Globus pallidus (tissue), 1 donor: ENCODE data around the gene ATG4D.

ENCODE experiments used
- DNase-seq: peaks from one replicate; pipeline ENCODE4 v3.0.0-alpha.2; 2015; ENCODE audit warnings: low spot score

The ATG4D gene

DNA sequence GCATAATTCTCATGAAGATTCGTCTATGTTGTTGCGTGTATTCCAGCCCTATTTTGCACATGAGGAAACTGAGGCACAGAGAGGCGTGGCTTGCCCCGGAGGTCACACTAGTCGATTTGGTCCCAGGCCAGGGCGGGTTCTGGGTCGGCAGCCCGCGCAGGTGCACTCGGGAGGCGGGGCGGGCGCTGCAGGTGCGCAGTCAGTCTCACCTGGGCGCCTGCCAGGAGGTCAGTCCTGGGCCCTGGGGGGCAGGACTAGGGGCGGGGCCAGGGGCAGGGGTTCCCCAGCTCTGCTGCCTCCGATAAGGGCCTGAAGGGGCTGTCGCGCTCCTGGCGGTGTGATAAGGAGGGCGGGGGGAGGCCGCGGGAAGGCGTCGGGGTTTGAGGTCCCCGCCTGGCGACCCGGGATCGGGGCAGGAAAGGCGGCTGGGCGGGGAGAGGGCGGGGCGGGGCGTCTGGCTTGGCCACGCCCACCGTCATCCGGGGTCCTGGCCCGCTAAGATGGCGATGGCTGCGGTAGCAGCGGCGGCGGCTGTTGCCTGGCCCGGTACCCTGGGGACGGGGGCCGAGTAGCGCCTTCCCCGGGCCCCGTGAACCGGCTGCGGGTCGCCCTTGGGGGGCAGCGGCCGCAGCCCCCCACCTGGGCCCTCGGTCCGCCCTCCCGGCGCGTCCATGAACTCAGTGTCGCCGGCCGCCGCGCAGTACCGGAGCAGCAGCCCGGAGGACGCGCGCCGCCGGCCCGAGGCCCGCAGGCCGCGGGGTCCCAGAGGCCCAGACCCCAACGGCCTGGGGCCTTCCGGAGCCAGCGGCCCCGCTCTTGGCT is at the start of gene ATG4D:
Gene ATG4D (plus strand): TSS at position 485 of the 822 bp plus-strand sequence. CDS start 187 bp downstream, at position 672.
- peak; percentile 72 for DNase-seq

DNA sequence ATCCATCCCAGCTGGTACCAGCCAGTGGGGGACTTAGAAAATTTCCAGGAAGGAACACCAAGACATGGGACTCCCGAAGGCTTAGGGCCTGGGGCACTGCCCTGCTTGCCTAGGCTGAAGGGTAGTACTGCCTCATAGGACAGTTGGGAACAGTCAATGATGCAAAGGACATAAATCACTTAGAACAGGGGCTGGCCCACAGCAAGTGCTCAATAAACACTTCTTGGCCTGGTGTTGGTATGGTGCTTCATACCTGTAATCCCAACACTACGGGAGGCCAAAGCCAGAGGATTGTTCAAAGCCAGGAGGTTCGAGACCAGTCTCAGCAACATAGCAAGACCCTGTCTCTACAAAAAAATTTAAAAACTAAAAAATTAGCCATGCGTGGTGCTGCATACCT is 46.3 kb upstream of the ATG4D start:
- no peak for DNase-seq

DNA sequence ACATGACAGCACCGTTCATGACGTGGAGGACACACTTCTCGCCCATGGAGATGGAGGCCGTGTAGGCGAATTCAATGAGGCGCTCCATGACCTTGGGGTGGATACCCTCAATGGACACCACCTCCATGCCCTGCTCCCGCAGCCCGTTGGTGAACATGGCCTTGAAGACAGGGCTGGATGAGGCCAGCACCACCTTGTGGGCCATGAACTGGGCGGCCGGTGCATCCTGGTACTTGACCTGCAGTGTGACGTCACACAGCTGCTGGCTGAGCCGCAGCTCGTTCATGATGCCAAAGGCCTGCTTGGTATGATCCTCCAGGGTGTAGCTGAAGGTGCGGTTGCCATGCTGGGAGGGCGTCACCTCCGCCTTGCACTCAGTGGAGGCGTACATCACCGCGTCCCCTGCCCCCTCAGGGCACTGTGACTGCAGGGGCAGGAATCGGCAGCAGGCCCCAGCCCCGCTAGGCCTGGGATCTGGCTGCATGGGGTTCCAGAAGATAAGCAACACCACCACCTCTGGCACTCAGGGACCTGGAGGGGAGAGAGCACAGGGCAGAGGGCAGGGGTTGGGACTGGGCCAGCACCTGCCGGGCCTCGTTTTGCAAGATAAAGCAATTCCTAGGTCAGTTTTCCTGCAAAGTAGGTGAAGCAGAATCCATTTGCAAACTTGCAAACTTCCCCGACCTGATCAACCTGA is 44.0 kb upstream of the ATG4D start:
- no peak for DNase-seq

DNA sequence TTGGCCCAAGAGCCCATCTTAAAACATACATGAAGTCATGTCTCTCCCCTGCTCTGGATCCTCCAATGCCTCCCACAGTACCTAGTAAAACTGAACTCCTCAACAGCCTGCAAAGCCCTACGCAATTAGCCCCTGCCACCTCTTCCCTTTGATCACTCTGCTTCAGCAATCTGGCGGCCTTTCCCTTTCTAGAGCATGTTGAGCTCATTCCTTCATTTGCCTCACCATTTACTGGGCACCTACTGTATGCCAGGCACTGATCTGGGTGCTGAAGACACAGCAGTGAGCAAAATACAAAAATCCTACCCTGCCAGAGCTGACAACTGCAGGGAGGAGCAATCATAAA is 43.5 kb upstream of the ATG4D start:
- no peak for DNase-seq

DNA sequence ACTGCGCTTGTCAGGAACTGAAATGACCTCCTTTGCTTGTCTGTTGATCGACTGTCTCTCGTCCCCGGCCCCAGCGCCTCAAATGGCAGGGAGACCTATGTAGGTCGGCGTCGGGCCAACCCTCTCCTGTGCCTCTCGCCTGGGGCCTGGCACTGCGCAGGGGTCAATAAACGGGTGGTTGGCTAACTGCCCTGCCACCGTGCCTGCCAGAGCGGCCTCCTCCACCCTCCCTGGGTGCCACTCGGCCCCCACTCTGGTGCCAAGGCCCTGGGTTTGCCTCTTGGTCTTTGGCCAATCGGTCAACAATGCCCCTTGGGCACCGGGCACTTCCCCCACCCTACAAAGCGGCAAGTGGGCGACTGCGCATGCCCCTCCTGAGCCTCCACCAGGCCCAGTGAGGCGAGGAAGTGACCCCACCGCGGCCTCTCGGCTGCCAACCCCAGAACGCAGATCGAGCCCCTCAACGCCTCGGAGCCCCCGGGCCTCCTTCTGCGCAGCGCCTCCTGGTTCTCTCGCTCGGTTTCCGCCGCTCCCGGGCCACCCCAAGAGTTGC is 41.7 kb upstream of the ATG4D start:
- peak; percentile 82 for DNase-seq

DNA sequence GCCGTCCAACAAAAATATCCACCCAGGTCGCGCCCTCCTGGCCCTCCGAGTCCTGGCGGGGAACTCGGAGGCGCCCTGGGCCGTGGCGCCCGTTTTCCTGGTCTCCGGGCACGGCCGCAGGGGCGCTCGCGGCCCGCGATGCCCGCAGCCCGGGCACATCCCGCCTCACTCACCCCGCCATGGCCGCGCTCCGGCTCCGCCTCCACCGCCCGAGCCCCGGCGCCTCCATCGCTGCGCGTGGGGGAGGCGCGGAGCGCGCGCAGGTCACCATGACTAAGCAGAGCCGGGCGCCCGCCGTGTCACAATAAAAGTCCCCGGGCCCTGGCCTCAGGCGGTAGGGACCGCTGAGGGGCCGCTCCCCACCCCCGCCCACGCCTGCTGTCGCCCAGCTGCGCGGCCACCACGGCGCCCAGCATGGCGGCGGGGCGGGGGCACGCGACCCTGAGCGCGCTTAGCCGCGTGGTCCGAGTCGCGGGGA is 41.1 kb upstream of the ATG4D start:
- DNase-seq, result peak; percentile 87

DNA sequence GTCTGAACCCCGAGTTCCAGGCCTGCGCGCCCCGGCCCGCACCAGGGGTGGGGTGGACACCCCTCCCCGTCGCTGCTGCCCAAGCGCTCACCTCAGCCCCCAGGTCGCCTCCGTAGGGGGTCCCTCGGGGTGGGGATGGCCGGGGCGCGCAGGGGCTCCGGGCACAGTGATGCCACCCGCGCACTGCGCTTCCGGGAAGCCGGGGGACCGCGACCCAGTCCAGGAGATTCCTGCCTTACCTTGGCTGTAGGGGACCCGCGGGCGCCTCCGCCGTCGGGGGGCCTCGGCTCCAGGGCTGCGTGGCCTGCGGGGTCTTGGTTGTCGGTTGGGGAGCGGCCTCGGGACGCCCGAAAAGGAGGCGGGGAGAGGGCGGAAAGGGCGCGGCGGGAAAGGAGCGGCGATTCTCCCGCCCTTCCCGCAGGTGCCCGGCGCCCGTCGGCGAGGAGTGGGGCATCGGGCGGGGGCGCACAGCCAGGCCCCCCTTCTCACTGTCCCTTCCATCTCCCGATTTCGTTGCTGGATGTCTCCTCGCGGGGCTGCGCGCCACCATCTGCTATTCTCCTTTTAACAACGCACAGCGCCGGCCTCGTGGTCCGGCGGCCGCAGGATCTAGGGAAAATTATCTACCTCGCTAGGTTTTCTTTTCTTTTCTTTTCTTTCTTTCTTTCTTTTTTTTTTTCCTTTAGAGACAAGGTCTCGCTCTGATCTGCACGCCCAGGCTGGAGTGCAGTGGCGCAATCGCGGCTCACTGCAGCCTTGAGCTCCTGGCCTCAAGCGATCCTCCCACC is 40.5 kb upstream of the ATG4D start, which contains the start of gene KEAP1:
Gene KEAP1 (minus strand): TSS at position 355 of the 788 bp plus-strand sequence. CDS start 3,323 bp downstream, outside the sequence.
- DNase-seq, result no peak

DNA sequence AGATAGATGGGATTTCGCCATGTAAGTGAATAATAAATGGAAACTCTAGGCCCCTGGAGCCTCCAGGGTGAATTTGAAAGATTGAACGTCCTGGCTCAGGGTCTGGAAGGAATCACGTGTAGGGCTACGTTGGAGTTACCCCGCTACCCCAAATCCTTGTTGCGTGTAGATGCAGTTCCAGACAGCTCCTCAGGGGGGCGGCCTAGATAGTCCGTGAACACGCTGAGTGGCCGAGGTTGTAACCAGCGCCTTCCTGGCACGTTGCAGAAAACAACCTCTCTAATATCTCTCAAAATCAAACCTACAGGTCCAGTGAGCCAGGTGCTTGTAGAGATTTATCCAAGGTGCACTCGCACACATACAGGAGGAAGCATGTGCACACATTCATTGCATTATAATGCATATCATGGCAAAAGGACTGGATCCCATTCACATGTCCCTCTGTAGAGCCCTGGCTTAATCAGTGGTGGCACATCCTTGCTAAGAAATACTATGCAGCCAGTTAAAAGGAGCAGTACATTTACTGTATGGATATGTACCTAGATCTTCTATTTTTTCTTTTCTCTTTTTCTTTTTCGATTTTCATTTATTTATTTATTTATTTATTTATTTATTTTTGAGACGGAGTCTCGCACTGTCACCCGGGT is 38.0 kb upstream of the ATG4D start:
- no peak for DNase-seq

DNA sequence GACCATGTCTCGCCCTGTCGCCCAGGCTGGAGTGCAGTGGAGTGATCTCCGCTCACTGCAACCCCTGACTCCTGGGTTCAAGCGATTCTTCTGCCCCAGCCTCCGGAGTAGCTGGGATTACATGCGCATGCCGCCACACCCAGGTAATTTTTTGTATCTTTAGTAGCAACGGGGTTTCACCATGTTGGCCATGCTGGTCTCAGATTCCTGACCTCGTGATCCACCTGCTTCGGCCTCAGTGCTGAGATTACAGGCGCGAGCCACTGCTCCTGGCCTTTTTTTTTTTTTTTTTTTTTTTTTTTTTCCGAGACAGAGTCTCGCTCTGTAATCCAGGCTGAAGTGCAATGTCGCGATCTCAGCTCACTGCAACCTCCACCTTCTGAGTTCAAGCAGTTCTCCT is 35.7 kb upstream of the ATG4D start:
- no peak for DNase-seq

DNA sequence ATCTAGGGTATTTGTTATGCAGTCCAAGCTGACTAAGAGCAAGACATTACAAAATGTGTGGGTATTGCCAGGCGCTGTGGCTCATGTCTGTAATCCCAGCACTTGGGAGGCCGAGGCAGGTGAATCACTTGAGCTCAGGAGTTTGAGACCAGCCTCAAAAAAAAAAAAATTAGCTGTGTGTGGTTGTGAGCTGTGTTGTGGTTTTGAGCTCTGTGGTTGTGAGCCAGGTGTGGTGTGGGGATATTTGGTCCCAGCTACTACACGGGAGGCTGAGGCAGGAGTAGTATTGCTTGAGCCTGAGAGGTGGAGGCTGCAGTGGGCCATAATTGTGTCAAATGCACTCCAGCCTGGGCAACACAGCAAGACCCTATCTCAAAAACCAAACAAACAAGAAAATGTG is 35.0 kb upstream of the ATG4D start:
- no peak for DNase-seq

DNA sequence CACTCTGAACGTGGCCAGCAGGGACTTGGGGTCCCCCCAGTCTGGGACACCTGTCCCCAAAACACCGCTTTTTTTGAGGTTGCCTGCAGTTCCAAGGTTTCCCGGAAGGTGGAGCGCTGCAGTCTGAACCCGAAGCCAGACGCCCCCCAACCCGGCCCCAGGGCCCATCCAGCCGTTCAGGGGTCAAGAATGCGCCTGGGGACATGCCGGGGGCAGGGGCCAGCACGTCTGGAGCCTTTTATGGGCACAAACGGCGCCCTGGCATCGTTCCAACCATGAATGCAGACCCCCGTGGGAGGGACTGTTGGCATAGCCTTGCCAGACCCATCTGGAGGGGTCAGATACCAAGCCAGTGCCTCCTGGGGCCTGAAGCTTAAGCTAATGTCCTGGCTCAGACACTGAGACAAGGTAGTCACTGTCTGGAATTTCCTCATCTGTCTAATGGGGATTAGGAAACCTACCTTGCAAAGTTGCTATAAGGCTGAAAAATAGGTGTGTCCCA is 33.4 kb upstream of the ATG4D start:
- DNase-seq, result no peak

DNA sequence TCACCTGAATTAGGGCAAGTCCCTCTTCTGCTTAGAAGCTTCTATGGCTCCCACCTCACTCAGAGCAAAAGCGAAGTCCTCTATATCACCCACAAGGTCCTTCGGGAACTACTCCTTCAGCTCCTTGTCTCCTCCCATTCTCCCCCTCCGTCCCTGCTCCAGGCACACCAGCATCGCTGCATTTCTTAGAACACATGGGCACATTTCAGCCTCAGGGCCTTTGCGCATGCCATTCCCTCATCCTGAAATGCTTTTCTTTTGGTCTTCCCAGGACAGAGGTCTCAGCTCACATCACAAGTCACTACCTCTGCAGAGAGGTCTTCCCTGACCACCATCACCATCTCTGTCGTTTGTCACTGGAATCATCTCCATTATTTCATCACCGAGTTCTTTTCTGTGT is 30.5 kb upstream of the ATG4D start:
- no peak for DNase-seq

DNA sequence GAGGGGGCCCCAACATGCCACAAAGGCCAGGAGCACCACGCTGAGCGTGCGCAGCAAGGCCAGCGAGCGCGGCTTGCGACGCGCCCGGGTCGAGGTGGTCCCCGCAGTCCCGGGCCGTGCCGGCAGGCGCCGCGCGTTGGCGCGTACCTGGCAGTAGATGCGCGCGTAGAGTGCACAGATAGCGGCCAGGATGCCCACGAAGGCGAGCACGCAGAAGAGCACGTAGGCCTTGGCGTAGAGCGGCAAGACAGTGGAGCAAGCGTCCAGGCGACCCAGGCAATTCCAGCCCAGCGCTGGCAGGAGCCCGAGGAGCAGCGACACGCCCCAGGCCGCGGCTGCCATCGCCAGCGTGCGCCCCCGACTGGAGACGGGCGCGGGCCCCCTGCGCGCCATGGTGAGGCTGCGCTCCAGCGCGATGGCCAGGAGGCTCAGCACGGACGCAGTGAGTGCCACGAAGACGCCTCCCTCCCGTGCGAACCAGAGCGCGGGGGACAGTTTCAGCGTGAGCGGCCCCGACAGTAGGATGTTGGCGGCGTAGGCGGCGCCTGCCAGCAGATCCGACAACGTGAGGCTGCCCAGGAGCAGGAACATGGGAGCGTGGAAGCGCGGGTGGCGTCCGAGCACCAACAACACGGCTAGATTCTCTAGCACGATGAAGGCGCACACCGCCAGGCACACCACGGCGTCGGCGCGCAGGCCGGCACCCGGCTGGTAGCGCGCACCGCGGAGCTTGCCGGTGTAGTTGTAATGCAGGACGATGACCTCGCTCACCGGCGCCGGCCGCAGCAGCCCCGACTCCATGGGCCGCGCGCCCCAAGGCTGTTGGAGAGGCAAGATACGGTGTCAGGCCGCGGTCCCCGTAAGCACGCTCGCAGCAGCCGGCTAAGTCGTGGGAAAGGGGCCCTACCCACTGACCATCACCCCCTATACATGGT is 29.2 kb upstream of the ATG4D start:
- no peak for DNase-seq

DNA sequence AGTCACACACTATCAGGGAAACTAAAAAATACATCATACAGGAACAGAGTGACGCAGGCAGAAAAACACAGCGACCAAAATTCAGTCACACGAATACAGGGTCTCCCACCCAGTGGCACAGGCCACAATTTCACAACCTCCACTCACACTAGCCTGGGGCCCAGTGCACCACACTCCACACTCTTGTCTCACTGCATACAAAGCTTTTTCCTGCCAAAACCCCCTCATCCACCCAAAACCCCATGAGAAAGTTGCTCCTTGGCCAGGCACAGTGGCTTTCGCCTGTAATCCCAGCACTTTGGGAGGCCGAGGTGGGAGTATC is 27.7 kb upstream of the ATG4D start:
- DNase-seq, result no peak

DNA sequence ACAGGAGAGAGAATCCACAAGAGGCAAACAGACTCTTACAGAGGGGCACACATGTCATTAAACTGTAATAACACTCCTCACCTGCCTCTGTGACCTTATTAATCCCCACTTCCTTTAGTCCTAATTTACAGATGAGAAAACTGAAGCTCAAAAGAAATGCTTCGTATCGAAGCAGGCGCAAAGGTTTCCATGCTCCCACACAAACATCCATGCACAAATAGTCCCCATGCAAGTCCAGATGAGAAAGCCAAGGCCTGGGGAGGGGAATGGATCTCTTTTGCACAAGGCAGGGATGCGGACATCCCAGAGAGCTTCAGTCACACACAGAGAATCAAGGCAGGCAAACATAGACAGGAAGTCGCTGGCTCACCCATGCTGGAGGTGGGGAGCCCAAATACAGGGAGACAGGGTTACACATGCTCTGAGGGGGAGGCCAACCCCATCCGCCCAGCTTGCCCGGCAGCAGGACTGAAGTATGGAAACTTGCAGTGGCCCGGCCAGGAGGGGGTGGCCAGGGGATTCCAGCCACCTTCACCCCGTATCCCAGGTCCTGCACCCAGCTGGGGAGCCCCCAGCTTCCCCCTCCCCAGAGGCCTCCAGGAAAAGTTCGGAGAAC is 26.9 kb upstream of the ATG4D start:
- no peak for DNase-seq

DNA sequence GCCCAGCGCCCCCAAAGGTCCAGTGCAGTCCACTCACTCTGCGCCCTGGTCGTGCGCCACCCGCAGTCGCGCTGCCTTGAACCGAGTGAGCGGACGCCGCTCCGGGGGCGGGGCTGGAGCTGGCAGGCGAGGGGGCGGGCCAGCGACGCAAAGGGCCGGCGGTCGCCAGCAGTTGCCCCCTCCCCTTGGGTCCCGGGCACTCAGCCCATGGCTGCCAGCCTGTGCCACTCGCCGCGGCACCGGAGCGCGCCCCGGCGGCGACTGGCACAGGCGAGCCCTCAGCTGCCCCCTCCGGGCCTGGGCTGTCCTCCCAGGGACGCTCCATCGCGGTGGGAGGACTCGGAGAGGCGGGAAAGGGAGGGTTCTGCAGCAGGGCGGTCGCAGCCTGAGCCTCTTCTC is 26.3 kb upstream of the ATG4D start, which contains the start of gene S1PR5:
Gene S1PR5 (minus strand): TSS at position 87 of the 399 bp plus-strand sequence. CDS start 2,436 bp downstream, outside the sequence.
- DNase-seq, result peak; percentile 96

DNA sequence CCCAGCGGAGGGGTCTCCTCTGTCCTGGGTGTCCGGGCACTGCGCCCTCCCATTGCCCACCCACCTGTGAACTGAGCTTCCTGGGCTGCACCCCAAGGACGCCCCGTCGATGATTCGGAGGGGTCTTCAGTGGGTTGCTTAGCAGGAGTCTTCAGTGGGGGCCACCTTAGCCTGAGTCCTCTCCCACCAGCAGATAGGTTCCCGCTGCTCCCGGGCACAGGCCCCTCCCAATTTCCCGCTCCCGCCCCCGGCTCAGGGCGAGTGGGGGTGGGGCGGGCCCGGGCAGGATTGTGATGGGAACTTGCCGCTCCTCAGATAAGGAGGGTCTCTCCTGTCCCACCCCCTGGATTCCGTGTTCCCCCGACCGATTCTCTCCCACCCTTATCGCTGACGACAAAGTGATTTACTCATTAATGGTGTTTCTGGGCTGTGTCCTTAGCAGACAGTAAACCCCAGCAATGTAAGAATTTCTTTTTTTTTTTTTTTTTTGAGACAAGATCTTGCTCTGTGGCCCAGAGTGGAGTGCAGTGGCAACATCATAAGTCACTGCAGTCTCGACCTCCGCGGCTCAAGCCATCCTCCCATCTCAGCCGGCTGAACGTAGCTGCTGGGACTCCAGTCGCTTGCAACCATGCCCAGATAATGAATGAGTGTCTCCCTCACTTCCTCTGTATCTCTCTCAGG is 25.8 kb upstream of the ATG4D start:
- peak; percentile 80 for DNase-seq

DNA sequence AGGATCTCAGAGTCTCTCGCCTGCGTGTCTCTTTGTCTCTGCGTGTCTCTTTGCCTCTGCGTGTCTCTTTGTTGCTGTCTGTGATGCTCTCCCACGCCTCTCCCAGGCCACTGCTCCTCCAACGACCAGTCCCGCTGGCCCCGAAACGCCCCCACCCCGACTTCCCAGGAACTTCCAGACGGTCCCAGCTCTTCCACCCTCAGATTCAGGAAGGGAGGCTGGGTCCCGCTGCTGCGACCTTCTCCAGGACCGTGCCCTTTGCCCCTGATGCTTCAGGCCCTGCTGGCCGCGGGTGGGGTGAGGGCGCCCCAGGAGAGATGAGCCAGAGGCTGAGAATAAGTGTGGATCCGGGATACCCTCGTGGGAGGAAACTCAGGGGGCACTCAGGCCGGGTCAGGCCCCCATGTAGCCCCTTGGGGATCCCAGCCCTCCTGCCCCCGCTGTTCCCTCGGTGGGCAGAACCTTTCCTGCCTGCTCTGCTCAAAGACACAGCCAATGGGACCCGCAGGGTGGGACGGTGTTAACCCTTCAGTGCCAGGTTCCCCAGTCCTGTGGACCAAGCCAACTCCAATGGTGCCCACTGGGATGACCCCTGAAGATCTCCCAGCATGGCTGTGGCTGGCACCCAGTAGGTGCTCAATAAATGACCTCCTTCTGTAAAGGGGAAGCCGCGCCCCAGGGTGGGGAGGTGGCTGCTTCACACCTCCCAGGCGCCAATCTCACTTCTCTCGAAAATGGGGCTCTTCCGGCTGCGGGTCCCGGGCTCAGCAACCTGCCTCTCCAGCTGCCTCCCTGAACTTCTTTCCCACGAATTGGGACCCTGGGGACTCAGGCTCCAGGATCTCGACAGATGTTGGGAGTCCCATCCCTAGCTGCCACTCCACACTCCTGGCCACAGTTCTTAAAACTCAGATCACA is 25.0 kb upstream of the ATG4D start:
- DNase-seq, result no peak
